HL-60/S4 treated with retinoic acid at 250 ng/mL for 4 days and 3 days (cell line): ENCODE data around the gene SIX4.

Source experiments
- in situ Hi-C: fragments of 300-500 bp; cut with MboI; formaldehyde crosslinking; loops from 2 replicates; pipeline ENCODE4 v1.7.0; 2022; ENCODE audit warnings: low sequenced_read_pairs

The SIX4 gene

DNA sequence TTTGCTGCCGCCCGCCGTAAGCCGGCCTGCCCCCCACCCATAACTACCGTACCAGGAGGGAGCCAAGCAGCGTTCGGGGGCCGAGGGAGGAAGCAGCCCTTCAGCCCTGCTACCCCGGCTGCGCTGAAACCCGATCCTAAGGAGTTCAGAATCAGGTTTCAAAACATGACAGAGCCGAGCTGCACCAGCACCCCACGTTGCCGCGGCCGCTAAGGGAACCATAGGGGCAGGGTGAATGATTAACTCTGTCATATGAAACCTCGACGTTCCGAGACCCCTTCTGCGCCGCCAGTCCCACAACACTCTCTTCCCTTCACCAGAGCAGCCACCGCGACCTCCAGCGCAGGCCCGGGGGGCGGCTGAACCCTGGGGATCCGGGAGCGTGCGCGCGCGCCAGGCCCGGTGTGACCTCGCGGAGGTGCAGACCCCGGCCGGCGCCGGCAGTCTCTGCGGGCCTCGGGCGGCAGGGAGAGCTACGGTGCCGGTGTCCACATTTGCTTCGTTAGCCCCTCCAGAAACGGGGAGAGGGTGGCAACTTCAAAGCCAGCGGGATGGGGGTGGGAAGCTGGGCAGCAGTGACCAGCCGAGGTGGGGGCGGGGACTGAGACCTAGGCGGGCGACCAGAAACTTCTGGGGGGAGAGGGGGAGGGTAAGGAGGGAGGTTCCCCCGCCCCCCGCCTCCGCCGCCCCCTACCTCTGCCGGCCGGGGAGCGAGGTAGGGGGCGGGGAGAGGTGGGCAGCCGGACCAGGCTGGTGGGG is 1.6 kb downstream of the SIX4 start:
- in situ Hi-C loops = no loop called here

DNA sequence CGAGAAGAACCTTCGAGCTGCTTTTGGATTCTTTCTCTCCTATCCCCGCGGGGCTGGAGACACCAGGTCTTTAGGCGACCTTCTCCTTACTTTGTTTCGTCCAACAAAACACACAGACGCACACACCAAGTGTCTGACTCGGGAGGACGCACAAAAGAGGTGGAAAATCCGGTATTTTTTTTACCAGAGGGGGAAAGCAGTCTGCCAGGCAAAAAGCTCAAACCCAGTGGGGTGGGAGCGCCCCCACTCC is 2.1 kb downstream of the SIX4 start:
- in situ Hi-C loops = no loop called here

DNA sequence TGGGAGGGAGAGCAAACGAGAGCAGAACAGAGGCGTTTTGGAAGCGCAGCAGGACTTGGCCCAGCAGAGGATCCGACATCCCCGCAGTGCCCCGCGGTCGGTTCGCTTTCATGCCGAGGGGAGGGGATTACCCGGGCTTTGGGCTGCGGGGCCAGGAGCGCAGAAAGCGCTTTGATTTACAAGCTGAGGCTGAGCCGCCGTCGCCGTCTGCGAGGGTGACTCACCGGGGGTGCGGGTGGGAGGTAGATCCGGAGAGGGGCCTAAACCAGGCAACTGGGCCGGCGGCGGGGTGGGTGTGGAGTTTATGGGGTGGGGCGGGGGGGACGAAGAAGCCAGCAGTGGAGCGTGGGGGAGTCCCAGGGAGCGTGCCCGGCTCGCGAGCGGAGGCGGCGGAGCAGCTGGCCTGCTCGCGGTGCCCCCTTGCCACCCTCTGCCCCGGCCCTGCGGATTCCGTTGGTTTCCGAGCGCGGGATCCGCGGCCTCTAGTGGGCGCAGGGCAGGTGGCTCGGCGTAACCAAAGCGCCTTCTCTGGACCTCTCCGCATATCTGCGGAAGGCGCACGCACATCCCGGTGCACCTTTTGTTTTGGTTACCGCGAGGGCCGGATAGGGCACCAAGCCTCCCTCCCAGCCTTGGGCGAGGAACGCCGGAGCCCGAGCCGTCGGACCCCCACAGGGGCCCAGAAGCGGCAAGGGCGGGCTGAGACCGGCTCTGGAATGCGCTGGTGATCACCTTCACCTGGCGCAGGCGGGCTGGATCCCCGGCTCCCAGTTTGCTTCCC is 2.6 kb downstream of the SIX4 start:
- in situ Hi-C loops = no loop called here

DNA sequence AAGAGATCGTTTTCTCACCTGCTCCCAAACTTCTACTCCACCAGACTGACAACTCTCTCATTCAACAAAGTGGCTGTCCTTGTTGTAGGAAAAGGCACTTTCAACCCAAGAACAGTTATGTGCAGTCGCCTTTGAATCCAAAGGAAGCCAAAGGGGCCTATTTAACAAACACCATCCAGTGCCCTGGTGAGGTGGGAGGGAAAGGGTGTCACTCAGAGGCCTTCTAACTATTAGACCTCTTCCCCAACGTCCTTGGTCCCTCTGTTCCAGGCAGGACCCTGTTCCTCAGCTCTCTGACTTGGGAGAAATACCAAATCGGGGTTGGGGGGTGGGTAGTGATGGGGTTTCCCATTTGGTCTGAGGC is 3.2 kb downstream of the SIX4 start:
- in situ Hi-C loops = no loop called here

DNA sequence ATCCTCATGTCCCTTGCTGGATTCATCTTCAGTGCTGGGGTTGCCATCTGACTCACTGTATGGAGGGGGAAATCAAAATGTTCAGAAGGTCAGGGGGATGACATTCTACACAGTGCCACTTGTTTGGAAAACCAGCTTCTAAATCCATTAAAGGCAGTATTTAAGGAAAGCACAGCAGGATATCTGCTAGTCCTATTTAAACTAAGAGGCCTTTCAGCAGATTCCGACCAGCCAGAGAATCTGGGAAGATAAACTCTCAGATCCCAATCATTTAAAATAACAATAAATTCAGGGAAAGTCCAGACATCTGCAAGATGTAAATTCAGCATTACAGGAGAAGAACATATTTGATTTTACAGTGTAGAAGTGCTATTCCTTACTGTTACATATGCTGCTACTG is 3.8 kb downstream of the SIX4 start:
- in situ Hi-C loops = no loop called here

DNA sequence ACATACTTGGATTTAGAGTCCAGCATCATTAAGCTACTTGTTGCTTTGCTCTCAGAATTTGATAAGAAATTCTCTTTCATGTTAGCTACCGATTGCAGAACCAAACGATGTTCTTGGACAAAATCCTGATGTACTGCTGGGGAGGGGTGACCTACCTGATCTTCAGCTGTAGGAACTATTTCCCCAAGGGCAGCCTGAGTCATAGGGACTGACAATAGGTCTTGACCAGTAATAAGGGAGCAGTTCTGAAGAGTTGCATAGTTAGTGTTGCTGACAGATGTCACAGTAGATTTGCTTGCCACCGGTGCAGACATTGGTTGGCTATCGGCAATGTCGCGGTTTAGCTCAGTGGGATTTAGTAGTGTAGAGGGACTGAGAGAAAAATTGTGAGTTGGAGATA is 10.6 kb downstream of the SIX4 start:
- in situ Hi-C loops = no loop called here

DNA sequence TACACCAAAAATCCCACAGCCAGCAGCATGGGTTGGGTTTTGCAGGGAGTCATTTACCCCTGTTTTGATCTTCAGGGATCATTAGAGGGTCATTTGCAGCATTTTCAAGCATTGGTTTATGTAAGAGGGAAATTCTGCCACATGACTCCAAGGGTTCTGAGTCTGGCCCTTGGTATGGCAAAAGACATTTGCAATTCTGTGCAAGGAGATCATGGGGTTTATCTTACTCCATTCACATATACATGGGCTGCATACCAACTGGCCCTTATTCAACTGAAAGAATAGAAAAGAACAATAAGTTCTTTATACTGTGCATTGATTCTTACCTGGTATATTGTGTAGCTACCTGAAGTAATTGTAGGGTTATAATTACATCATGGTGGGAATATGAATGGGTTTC is 13.7 kb downstream of the SIX4 start:
- in situ Hi-C loops = no loop called here

DNA sequence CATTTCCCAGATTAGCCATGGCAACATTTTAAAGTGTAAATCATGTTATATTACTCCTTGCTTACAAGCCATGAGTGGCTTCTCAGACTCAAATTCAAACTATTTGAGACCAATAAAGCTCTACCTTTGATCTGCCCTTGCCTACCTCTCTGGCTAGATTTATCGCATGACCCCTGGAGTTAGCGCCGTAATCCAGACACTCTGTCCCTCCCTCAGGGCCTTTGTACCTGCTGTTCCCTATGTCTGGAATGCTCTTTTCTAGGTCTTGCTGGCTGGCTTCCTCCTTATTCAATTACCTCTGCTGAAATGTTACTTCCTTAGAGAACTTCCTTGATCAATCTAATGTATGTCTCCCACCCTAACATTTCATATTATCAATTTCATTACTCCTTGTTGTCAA is 16.3 kb downstream of the SIX4 start:
- in situ Hi-C loops = no loop called here

DNA sequence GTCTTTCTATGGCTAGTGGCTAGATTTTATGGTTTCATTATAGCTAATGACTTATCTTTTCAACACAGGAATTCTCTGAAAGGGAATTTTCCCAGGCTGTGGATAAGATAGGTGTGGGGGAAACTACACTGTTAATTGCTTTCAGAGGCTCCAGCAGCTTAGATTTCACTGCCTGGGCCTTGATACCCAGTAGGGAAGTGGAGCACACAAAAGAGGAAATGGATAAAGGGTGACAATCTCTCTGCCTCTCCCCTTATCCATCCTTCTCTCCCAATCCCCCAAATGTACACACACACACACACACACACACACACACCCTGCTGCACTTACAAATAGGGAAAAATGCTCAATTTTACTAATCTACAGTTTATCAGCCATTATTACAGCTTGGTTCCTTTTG is 19.1 kb downstream of the SIX4 start:
- in situ Hi-C loops = no loop called here

DNA sequence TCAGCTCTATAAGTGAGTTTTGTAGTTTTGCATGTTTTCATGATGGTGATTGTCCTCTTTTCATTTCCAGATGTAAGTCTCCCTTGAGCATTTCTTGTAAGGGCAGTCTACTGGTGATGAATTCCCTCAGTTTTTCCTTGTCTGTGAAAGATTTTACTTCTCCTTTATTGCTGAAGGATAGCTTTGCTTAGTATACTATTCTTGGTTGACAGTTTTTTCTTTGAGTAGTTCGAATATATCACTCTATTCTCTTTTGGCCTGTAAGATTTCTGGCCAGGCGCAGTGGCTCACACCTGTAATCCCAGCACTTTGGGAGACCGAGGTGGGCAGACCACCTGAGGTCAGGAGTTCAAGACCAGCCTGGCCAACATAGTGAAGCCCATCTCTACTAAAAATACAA is 23.6 kb downstream of the SIX4 start:
- in situ Hi-C loops = no loop called here

DNA sequence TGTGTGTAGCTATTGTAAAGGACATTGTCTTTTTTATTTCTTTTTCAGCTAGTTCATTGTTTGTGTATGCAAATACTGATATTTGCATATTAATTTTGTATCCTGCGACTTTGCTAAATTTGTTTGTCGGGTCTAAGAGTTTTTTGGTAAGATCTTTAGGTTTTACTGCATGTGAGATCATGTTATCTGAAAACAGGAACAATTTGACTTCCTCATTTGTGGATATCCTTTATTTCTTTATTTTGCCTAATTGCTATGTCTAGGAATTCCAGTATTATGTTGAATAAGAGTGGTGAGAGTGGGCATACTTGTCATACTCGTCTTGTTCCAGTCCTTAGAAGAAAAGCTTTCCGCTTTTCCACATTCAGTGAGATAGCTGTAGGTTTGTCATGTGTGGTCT is 28.8 kb downstream of the SIX4 start:
- in situ Hi-C loops = no loop called here

DNA sequence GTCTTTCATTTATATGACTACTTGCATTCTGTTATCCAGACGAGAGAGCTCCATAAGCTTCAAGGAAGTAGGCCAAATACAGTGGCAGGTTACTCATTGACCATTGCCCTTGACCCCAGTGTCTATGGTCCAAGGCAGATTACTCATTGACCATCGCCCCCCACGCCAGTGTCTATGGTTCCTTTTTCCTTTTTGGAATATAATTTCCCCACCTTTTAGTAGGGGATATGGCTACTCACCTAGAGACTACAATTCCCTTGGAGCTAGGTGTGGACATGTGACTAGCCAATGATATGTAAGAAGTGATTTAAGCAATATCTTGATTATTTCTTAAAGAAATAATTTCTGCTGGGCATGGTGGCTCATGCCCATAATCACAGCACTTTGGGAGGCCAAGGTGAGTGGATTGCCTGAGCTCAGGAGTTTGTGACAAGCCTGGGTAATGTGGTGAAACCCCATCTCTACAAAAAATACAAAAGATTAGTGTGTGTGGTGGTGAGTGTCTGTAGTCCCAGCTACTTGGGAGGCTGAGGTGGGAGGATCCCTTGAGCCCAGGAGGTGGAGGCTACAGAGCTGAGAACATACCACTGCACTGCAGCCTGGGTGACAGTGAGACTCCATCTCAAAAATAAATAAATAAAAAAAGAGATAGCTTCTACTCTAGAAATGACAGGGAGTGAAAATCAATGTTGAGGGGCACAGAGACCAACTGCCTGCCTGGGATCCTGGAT is 32.6 kb downstream of the SIX4 start:
- in situ Hi-C loops = no loop called here

DNA sequence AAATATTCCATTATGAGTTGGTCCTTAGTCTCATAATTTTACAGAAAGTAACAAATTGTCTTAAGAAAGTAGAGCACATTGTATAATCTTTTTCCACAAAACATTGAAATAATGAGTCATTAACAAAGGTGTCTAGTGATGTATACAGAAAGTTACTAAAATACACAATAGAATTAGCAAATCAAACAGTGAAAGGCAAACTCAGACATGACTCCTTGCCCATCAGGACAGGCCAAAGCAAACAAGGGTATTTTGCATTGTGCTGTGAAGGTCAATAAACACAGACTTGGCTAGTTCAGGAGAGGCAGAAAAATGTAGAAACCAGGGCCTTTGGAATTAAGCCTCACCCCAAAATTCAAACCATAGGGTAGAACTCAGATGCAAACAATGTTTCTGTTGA is 37.3 kb downstream of the SIX4 start:
- in situ Hi-C loops = no loop called here

DNA sequence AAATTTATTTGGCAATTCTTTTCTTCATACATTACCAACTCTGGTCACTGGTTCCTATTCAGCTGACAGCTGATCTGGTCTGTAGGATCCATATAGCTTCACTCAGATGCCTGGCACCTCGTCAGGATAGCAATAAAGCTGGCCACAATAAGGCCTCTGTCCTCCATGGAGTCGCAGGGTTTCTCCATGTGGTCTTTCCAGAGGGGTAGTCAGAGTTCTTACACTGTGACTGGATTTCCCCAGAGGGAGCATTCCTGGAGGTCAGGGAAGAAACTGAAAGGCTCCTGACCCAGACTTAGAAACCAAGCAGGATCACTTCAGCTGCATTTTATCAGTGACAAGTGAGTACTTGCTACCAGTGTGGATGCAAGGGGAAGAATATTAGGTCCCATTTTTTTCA is 39.9 kb downstream of the SIX4 start:
- in situ Hi-C loops = no loop called here

DNA sequence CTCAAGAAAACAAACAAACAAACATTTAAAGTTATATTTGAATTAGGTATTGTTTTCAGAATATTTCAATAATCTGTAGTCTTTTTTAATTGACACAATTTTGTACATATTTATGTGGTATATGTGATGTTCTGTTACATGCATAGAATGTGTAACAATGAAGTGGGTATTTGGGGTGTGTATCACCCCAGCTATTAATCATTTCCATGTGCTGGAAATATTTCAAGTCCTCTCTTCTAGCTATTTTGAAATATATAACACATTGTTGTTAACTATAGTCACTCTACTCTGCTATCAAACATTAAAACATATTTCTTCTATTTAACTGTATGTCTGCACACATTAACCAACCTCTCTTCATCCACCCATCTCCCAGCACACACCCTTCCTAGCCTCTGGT is 42.9 kb downstream of the SIX4 start:
- in situ Hi-C loops = no loop called here

DNA sequence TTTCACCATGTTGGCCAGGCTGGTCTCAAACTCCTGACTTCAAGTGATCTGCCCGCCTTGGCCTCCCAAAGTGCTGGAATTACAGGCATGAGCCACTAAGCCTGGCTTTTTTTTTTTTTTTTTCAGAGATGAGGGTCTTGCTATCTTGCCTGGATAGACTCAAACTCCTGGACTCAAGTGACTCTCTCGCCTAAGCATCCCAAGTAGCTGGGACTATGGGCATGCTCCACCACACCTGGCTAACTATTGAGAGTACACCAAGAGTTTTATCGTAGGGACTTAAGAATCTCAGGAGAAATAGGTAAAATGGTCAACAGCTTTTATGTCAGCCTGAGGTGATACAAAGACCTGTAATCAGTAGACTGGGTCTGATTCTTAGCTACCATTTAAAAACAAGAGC is 43.6 kb downstream of the SIX4 start:
- in situ Hi-C loops = no loop called here

DNA sequence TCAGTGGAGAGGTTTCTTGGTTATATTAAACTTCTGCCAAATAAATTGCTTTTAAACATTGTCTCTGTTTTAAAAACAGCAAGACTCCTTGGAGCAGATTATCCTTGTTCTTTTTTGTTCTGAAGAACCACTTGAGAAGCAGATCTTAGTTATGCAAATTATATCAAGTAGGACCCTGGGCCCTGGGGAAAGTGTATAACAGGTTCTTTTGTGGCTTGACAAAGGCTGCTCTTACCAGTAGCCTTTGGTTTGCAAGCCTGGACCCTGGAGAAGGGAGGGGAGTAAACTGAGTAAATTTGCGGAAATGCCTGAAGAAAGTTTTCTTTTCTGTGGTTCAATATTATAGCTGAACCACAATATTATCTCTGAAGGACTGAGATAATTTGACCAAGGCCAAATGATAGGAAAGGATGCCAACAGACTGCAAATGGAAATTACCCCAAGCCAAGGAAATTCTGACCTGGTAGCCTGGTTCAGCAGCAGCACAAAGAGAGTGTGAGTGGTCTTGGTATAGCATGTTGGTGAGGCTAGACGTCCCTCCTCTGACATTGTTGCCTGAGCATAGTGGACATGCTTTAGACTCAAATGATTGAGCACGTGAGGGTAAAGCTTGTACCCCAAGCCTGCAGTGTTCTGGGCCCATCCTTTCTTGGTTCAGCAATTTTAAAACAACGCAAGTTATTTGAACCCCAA is 44.4 kb downstream of the SIX4 start:
- in situ Hi-C loops = no loop called here

DNA sequence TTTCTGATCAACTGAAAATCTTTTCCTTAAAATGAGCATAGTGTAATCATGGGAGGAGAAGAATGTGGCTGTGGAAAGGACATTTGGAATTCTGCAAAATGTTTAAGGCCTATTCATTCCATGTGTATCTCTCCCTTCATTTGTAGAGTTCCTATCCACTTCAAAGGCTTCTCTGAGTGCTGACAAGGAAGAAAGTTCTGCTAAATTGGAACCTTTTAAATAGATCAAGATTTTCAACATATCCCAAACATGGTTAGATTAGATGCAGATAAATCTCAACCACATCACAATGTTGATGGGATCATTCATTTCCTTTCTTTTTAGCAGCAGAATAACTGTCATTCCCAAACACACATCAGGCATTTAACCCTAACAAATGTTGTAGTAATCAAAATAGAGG is 46.5 kb downstream of the SIX4 start:
- in situ Hi-C loops = no loop called here

DNA sequence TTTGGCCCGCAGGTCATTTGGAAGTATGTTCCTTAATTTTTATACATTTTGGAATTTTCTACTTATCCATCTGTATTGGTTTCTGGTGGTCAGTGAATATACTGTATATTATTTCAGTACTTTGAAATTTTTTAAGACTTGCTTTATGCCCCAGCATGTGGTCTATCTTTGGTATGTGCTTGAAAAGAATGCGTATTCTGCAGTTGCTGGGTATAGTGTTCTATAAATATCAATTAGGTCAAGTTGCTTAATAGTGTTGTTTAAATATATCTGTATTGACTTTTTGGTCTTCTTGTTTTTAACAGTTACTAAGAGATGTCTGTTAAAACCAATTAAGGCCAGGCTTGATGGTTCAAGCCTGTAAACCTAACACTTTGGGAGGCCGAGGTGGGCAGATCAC is 53.2 kb downstream of the SIX4 start:
- in situ Hi-C loops = no loop called here

DNA sequence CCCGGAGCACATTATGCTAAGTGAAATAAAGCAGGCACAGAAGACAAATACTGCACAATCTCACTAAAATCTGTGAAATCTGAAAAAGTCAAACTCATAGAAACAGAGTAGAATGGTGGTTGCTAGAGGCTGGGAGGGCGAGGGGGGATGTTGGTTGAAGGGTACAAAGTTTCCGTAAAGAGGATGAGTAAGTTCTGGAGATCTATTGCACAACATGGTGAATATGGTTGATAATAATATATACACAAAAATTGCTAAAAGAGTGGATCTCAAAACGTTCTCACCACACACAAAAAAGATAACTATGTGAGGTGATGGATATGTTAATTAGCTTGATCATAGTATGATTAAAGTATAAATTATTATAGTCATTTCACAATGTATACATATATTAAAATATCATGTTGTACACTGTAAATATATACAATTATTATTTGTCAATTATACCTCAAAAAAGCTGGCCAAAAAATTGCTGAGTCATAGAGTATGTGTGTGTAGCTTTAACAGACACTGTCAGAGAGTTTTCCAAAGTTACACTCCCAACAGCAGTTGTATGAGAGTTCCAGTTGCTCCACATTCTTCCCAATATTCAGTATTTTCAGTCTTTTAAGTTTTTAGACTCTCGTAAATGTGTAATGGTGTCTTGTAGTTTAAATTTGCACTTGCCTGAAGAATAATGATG is 55.6 kb downstream of the SIX4 start:
- in situ Hi-C loops = no loop called here

DNA sequence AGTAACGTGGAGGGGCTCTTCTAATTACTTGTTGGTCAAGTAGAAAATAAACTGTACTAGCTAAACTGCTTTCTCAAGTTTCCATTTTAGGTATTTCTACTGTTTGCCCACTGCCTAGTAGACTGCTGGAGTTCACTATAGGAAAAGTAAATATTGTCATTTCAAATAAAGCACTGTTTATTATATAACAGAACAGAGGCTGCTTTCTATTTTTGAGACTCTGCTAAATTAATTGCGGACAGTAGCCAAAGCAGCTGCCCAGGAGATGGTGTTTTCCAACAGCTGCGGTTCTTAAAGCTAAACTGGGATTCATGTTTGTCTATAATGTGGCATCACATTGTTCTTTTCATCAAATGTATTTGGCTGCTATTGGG is 59.0 kb downstream of the SIX4 start:
- in situ Hi-C loops = no loop called here
